COLO829 (cell line): ENCODE measurements around the gene NOL9.
A peak's percentile ranks its signal among the peaks of the same experiment; 100 is the strongest.
"Not testable (repeated sequence)": the region's sequence is repeated elsewhere in the genome, so short reads cannot be mapped to it uniquely, and the experiment has no call there.

Experiments used
- DNase-seq: peaks from one replicate; pipeline ENCODE4 v3.0.0; 2012; ENCODE audit warnings: low spot score

Gene NOL9

DNA sequence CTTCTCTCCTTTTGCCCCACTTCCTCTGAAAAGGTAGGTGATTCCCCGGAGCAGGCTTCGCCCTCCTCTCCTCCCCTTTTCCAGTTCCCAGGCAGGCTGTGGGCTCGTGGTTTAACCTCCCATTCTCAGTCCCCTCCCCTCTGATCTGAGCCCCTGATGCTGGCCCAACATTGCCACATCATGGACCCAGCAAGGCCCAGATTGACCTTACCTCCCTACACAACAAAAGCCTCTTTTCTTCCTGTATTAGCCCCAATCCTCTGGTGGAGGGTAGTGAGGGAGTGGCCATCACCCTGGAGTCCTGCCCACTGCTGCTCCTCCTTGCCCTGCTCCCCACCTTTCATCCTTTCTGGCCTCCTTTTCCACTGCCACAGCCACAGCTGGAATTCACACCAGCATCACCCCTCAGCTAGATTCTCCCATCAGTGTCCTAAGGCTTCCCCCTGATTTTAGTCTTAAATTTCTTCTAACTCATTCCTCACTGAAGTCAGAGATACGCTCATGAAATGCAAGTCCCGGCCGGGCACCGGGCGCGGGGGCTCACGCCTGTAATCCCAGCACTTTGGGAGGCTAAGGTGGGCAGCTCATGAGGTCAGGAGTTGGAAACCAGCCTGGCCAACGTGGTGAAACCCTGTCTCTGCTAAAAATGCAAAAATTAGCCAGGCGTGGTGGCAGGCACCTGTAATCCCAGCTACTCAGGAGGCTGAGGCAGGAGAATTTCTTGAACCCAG is 18.5 kb upstream of the NOL9 start:
- no peak for DNase-seq

DNA sequence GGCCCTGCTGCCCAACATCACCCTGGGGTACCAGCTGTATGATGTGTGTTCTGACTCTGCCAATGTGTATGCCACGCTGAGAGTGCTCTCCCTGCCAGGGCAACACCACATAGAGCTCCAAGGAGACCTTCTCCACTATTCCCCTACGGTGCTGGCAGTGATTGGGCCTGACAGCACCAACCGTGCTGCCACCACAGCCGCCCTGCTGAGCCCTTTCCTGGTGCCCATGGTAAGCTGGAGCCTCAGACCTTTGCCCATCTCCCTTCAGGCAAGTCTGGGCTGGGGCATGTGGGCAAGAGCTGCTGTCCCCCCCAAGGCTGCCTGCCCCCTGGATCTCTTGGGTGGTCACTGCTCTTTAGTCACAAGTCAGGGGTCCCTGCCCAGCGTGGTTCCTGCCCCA is 16.7 kb upstream of the NOL9 start:
- DNase-seq = no peak

DNA sequence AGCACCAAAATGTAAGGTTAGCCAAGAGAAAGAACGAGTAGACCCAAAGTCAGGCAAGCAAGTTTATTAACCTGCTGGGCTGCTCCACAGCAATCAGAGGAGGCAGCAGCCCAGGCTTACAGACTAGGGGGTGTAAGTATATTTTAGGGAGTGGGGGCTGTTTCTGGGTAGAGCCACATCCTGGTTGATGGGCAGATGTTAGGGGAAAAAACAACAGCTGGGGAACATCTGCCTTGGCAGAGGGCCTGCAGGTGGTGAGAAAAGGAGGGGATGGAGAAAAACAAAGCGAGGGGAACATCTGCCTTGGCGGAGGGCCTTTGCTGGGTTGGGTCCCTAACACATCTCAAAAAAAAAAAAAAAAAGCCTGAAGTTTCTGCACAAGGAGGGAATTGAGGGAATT is 15.8 kb upstream of the NOL9 start:
- DNase-seq = no peak

DNA sequence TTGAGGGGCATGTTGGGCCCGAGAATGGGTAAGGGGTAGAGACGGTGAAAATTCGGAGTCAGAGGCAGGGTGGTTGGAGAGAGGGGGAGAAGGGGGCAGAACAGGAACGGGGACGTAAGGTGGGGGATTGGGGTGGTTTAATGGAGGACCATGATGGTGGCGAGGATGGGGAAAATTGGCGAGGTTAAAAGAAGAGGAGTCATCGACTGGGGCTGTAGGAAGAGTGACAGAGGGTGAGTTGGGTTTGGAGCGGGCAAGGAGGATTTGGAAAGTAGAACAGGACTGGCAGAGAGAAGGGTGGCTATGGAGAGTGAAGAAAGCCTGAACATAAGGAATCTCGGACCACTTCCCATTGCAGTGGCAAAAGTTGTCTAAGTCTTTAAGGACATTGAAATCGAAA is 14.7 kb upstream of the NOL9 start:
- DNase-seq = no peak

DNA sequence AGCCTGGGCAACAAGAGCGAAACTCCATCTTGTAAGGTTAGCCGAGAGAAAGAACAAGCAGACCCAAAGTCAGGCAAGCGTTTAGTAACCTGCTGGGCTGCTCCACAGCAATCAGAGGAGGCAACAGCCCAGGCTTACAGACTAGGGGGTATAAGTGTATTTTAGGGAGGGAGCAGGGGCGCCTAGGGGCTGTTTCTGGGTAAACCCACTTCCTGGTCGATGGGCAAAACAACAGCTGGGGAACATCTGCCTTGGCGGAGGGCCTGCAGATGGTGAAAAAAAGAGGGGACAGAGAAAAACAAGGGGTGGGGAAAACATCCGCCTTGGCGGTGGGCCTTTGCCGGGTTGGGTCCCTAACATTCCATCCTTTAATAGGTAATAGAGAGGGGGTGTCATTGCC is 6.0 kb upstream of the NOL9 start:
- no peak for DNase-seq

DNA sequence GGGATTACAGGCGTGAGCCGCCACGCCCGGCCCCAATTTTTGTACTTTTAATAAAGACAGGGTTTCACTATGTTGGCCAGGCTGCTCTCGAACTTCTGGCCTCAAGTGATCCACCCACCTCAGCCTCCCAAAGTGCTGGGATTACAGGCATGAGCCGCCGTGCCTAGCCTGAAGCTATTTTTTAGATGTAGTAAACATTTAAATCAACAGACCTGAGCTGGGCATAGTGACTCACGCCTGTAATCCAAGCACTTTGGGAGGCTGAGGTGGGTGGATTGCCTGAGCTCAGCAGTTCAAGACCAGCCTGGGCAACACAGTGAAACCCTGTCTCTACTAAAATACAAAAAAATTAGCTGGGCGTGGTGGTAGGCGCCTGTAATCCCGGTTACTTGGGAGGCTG is 4.8 kb upstream of the NOL9 start:
- DNase-seq = not testable (repeated sequence)

DNA sequence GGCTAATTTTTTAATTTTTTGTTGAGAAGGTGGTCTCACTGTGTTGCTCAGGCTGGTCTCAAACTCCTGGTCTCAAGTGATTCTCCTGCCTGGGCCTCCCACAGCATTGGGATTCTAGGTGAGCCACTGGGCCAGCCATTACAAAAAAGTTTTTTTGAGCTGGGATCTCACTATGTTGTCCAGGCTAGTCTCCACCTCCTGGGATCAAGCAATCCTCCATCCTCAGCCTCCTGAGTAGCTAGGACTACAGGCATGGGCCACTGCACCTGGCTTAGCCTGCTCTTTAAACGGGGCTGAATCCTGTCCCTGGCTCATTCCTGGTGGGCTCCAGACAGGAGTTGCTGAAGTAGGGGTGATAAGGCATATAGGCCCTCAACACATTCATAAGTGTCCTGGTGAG is 3.3 kb upstream of the NOL9 start:
- DNase-seq = no peak

DNA sequence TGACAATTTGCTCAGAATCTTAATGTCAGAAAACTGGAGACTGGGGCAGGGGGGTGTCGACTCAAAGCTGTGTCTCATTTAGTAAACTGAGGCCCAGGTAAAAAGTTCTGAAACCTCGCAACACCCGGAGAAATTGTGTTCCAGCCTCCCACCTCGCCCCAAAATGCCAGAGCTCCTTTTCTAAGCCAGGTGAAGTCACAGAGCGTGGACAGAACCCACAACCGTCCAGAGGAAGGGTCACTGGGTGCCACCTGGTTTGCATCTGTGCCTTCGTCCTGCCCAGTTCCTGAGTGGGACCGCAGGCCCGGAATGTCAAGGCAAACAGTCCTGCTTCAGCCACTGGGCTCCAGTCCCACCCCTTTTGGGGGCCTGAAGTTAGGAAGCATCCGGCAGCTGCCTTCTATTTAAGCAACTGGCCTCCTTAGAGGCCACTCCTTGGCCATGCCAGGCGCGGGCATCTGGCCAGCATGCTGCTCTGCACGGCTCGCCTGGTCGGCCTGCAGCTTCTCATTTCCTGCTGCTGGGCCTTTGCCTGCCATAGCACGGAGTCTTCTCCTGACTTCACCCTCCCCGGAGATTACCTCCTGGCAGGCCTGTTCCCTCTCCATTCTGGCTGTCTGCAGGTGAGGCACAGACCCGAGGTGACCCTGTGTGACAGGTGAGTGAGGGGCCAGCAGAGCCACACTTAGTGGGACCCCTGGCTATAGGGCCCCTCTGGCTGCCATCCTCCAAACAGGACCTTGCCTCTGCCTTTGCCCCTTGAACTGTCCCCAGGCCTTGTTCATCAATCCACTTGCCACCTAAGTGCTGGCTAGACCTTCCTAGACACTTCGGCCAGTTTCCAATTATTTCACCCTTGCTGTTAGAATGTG is 830 bp upstream of the NOL9 start, which contains the start of gene TAS1R1:
TAS1R1 (plus strand) TSS at position 401 of the 872 bp plus-strand sequence; CDS start at position 468, 67 bp downstream.
- DNase-seq = no peak

DNA sequence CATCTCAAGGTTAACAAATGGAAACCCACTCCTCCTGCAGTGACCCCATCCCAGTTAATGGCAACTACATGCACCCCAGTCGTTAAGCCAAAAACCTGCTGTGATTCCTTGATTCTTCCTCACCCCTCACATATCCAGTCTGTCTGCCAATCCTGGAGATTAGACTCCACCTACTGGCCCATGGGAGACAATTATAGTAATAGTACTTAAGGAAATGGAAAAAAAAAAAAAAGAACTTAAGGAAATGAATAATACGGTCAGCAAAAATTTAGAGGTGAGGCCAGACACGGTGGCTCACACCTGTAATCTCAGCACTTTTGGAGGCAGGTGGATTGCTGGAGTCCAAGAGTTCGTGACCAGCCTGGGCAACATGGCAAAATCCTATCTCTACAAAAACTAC is 7.0 kb downstream of the NOL9 start:
- DNase-seq = no peak

DNA sequence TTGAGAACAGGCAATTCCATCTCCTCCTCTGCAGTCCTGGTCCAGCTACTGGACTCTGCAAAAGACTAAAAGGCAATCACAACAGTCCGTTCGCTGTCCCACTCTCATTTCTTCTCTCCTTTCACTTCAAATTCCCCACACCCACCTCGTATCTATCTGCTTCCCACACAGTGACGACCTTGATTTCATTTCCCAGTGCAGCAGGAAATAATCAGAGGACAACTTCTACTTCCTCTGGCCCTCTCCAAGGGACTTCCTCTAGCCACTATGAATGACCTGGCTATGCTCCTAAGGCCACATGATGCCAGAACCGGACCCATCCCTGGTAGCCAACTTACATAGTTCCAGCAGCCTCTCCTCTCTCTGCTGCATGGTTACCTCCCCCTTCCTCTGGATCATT is 8.0 kb downstream of the NOL9 start:
- no peak for DNase-seq

DNA sequence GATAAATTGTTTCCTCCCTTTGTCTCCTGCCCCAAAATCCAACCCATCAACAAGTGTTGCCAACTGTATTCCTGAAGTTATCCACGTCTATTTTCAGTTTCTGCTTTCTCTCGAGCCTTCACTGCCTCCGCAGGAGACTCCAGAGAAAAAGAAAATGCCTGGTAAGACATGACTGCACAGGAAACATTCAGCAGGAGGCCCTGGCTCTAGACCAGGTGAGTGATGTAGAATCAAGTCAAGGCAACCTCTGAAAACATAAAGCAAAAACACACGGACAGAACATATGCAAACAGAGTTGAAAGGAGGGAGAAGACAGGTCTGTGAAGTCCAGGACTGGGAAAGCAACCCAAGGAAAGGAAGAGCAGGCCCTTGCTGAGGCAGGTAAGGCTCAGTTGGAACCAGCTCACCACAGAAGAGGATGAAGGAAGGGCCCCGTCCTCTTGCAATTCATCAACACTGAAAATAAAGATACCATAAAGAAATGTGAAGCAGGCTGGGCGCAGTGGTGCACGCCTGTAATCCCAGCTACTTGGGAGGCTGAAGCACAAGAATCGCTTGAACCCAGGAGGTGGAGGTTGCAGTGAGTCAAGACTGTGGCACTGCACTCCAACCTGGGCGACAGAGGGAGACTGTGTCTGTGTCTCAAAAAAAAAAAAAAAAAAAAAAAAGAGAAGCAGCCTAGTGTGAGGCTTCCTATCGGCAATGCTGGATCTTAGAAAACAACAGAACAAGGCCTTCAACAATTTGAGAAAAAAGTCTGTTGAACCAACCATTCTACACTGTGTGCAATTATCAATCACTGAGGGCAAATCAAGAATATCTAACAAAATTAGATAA is 8.8 kb downstream of the NOL9 start:
- DNase-seq = no peak

DNA sequence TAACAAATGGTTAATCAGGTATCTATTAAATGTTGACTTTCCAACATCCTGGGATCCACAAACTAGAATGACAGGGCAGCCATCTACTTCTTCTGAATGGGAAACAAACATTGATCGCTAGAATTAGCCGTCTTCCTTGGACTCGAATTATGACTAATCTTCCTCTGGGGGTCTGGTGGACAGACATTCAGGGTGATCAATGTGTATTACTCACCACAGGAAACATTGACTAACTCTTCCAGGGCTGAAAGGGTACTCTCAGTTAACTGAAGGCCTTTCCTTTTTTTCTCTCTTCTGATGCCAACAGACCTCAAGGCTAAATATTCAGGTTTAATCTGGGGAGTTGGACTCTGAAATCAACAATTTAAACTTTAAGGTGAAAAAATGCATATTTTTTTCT is 9.5 kb downstream of the NOL9 start:
- peak; percentile 43 for DNase-seq

DNA sequence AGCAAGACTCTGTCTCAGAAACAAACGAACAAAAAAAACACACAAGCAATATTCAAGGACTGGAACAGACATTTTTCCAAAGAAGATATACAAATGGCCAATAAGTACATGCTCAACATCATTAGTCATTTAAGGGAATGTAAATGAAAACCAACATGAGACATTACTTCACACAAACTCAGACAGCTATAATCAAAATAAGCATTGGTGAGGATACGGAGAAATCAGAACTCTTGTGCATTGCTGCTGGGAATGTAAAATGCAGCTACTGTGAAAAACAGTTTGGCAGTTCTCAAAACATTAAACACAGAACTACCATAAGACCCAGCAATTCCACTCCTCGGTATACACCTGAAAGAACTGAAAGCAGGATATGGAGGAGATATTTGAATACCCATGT is 15.4 kb downstream of the NOL9 start:
- DNase-seq = no peak

DNA sequence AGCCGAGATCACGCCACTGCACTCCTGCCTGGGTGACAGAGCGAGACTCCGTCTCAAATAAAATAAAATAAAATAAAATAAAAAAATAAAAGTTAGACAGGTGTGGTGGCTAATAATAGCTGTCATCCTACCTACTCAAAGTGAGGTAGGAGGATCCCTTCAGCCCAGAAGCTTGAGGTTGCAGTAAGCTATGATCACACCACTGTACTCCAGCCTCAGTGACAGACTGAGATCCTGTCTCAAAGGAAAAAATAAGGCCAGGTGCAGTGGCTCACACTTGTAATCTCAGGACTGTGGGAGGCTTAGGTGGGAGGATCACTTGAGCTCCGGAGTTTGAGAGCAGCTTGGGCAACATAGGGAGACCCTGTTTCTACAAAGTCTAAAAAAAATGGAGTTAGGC is 18.0 kb downstream of the NOL9 start:
- DNase-seq = no peak

DNA sequence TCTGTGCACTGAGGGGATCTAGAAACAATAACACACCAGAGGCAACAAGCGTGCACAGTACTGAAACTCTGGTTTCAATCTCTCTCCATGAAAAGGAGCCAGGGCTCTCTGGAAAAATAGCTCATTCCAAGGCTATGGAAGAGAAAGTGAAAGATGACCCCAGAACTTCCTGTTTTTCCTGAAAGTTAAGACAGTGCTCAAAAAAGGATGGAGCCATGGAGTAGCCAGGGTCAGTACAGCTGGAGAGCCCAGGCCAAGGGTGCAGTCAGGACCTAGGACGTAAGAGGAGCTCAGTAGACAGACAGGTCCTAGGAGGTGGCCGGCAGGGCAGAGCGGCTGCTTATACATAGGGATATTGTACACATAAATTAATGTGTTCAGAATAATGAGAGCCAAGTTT is 19.1 kb downstream of the NOL9 start:
- no peak for DNase-seq

DNA sequence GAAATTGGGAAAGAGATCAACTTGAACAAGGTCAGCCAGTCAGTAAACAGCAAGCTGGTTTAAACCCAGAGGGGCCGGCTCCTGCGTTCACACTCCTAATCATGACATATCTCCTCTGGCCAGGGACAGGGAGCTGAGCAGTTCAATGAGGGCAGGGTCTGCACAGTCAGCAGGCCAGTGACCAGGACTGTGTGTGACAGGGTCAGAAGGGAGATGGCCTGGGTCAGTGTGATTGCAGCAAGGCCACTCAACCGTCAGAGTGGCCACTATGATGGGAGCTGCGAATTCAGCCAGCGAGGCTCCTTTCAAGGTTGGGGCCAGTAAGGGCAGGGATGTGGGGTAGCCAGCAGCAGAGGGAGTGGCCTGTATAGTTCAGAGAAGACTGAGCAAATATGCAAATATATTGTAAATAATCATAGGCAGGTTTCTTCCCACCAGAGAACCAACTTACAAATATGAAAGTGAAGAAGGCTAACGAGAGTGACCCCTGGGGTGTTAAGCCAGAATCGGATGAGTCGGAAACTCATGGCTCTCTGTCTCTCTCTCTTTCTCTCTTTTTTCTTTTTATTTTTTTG is 20.0 kb downstream of the NOL9 start:
- no peak for DNase-seq

DNA sequence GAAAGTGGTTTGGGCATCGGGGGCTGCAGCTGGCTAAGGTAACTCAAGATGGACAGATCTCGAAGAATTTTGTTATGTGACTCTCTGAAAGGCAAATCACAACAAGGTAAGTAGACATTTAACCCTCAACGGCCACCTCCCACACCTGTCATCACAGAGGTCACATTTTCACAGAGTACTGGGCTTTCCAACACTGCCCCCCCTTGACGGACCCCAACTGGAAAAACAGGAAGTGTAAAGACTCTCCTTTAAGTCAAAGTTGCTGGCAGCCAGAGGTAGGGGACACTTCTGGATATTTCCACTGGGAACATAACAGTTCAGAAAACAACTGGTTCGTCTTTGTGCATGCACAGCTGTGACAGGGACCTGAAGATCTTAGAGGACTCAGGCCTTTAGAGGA is 22.3 kb downstream of the NOL9 start:
- no peak for DNase-seq

DNA sequence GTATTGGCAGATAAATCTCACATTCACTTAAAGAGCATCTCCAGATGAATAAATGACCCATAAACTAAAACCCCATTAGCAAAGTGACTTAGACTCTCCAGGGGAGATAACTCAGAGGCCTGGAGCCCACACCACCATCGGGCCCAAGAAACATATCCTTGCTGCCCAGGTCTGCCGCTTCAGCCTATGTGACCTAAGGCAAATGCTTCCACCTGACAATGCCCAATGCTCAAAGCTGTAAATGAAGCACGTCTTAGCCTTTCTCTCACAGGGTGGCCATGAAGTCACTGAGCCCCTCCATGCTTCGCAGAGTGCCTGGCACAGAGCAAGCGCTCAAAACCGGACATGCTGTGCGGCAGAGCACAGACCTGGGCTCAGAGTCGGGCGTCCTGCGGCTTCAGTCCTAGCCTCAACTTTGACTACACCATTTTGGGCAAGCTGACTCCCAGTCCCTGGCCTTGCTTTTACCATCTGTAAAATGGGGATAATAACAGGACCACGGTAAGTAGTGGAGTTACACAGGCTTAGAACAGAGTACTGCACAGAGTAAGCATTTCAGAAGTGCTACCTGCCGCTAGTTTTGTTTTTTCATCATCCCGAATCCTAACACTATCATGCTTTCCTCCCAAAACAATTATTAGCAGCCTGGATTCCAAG is 23.7 kb downstream of the NOL9 start:
- no peak for DNase-seq

DNA sequence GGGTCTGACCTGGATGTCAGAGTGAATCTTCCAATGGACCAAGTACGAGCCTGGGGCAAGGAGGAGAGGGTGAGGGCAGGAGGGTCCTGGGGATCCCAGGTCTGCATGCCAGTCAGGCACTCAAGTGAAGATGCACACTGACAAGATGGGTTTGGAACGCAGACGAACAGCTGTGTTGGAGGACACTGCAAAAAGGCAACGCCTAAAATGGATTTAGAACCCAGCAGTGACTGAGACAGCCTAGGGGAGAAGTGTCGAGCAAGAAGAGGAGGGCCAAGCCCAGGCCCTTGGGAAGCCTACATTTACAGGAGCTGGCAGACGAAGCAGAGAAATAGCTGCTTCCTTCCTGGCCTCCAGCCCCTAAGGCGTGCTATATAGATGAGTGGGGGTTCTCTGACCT is 25.8 kb downstream of the NOL9 start:
- no peak for DNase-seq

DNA sequence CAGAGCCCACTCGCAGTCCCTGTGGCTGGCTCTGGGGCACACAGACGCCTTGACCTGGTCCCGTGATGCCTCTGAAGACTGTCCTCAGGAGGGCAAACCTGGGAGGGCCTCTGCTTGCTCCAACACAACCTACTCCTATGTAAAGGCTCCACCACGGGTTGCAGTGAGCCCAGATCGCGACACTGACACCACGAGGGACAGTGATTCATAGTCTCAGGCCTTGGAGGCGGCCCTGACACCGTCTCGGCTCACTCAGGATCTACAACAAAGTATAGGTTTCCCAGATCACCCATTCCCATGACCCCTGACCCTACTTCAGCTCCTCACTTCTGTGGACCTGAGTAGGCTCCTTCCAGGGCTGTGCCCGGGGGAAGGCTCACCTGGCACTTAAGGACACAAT is 28.0 kb downstream of the NOL9 start:
- no peak for DNase-seq

DNA sequence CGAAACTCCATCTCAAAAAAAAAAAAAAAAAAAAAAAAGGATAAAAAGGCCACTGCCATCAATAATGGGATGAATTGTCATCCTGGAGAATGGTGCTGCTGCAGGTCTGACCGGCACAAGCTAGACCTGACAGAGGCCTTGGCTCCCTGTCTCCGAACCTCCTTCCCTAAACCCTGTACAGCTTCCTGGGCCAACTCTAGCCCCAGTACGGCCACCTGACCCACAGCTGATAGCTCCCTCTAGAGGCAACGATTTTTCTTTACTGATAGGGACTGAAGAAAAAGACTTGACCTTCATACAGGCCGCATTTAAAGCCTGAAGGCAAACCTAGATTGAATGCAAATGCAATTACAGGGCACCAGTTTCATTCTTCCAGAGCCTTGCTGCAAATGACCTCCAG is 30.7 kb downstream of the NOL9 start:
- DNase-seq = peak; percentile 62

DNA sequence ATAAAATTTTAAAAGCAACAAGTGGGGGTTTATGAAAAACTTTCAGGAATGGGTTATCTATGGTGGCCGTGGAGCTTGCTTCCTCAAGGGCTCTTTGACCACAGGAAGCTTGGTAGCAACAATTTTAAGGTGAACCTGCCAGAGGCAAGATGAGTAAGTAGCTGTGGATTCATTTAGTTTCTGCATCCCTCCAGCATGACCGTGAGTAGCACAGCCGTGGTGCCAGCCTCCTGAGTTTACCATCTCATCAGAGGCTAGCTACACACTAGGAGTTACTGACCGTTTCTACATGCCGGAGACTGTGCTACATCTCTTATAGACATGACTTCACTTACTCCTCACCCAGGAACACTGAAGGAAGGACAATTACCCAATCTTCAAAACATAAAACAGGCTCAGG is 32.8 kb downstream of the NOL9 start:
- no peak for DNase-seq
